ENCODE results near the gene VRK1. TPM values are rescaled to one million over a fixed set of nuclear protein-coding genes. Genes with fewer than 3 reads are reported as not detected.

The VRK1 gene
- total RNA-seq, 6 donors from 2014 or later = 6.7 to 19.9 (median 9.9) TPM

DNA sequence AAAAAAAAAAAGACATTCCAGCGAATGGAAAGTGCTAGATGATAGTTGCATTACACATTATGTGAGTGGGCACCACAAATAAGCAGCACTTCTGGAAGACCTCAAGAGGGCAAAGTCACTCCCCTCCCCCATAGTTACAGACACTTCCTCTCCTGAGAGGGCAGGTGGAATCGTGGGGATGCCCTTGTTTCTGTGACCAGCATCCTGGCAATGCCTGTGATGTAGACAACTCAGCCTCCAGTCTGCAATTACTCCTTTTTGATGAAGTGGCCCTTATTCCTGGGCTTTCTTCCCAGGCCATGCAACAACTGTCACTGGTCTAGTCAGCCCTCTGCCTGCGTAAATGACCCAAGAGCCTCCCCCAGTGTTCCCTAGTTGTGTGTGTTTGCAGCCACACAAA is 104.8 kb downstream of the VRK1 start:
- Histone ChIP-seq H3K27me3 (no peaks in the 10 kb centered on the region), H3K4me1 (peaks cover 0 to 9% (median 0%) of the 10 kb centered on the region in 4 donors), H3K27ac (no peak overlapping the region), H3K36me3 (no peaks in the 10 kb centered on the region), H3K9me3 (no peaks in the 10 kb centered on the region), H3K4me3 (no peak overlapping the region)
- ATAC-seq (ENCODE audit: low FRiP score in 2 of 2) = no peak
- TF ChIP-seq CTCF (IDR thresholded peaks at IDR 0.05) (no peak), EP300 (IDR thresholded peaks at IDR 0.05) (no peak), POLR2A (IDR thresholded peaks at IDR 0.05) (no peak), POLR2AphosphoS5 (IDR thresholded peaks at IDR 0.05) (no peak)
- WGBS, 2 donors = 73 to 78% methylated on average over 3 of the region's 3 CpGs
- DNase-seq = no peak

GRCh38 chr14:96903444-96904023 is 106.4 kb downstream of the VRK1 start:
- no peak overlapping the region for H3K27ac ChIP-seq
- H3K36me3 ChIP-seq = no peaks in the 10 kb centered on the region
- ATAC-seq (ENCODE audit: low FRiP score in 2 of 2) = no peak
- peaks cover 0 to 9% (median 0%) of the 10 kb centered on the region in 4 donors for H3K4me1 ChIP-seq
- H3K27me3 ChIP-seq = no peaks in the 10 kb centered on the region
- 84 to 92% methylated on average over 8 of the region's 8 CpGs for WGBS, 2 donors
- no peak overlapping the region for H3K4me3 ChIP-seq
- peaks cover 0 to 2% (median 0%) of the 10 kb centered on the region in 4 donors for H3K9me3 ChIP-seq
- DNase-seq = no peak
- TF ChIP-seq POLR2AphosphoS5 (IDR thresholded peaks at IDR 0.05) (no peak), EP300 (IDR thresholded peaks at IDR 0.05) (no peak), CTCF (IDR thresholded peaks at IDR 0.05) (no peak), POLR2A (IDR thresholded peaks at IDR 0.05) (no peak)

- H3K4me3 ChIP-seq = no peak overlapping the region
- WGBS, 2 donors = 54 to 65% methylated on average over 3 of the region's 3 CpGs
- TF ChIP-seq EP300 (IDR thresholded peaks at IDR 0.05) = no peak
- TF ChIP-seq CTCF (IDR thresholded peaks at IDR 0.05) = no peak
- no peak for TF ChIP-seq POLR2AphosphoS5 (IDR thresholded peaks at IDR 0.05)
- TF ChIP-seq POLR2A (IDR thresholded peaks at IDR 0.05) = no peak
- H3K36me3 ChIP-seq = no peaks in the 10 kb centered on the region
- no peak overlapping the region for H3K27ac ChIP-seq
- ATAC-seq (ENCODE audit: low FRiP score in 2 of 2) (no peak), DNase-seq (no peak)
- H3K9me3 ChIP-seq = peaks cover 0 to 7% (median 2%) of the 10 kb centered on the region in 4 donors
- peaks cover 0 to 9% (median 0%) of the 10 kb centered on the region in 4 donors for H3K4me1 ChIP-seq
- H3K27me3 ChIP-seq = no peaks in the 10 kb centered on the region
These were observed 107.0 kb downstream of the VRK1 start for GRCh38 chr14:96904201-96904600.

DNA sequence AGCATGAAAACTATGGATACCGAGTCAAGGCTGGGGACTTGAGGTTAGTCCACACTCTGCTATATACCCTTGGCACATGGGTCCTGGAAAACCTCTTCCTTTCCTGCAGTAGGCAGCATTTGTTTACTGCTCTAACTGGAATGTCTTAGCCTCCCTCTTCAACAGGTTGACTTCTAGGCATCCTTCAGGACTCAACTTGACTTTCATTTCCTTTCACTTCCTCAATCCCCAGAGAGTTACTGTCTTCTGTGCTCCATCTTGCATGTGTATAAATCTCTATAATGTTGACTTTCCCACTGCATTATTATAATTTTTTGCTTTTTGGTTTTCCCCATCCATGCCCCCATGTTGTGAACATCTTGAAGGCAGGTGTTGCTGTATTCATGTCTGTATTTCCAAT is 107.9 kb downstream of the VRK1 start:
- Histone ChIP-seq H3K4me1 (peaks cover 0 to 9% (median 0%) of the 10 kb centered on the region in 4 donors), H3K27me3 (no peaks in the 10 kb centered on the region), H3K9me3 (peaks cover 0 to 11% (median 6%) of the 10 kb centered on the region in 4 donors), H3K36me3 (no peaks in the 10 kb centered on the region), H3K4me3 (no peak overlapping the region), H3K27ac (no peak overlapping the region)
- TF ChIP-seq POLR2A (IDR thresholded peaks at IDR 0.05) (no peak), CTCF (IDR thresholded peaks at IDR 0.05) (no peak), POLR2AphosphoS5 (IDR thresholded peaks at IDR 0.05) (no peak), EP300 (IDR thresholded peaks at IDR 0.05) (no peak)
- WGBS, 2 donors = 87 to 94% methylated on average over 1 of the region's 1 CpG
- DNase-seq (no peak), ATAC-seq (ENCODE audit: low FRiP score in 2 of 2) (no peak)

DNA sequence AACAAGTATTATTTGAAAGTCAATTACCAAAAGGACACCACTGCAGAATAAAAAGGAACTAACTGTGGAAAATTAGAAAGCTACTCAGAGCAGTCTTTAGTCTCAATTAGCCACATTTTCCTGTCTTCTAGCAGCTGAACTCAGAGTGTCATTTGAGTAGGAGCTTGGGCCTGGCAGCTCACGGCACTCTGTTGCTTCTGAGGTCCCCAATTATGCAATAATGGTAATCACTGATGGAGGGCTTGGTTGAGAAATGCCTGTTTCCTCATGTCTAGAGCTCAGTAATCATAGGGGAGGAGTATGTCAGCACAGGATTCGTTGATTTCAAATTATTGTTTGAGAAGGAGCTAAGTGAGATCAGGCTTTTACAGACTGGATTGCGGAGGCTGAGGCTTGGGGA is 108.6 kb downstream of the VRK1 start:
- DNase-seq = no peak
- WGBS, 2 donors = 55 to 76% methylated on average over 3 of the region's 3 CpGs
- H3K9me3 ChIP-seq = peaks cover 0 to 11% (median 7%) of the 10 kb centered on the region in 4 donors
- no peak overlapping the region for H3K4me3 ChIP-seq
- no peaks in the 10 kb centered on the region for H3K27me3 ChIP-seq
- no peaks in the 10 kb centered on the region for H3K36me3 ChIP-seq
- no peak for TF ChIP-seq EP300 (IDR thresholded peaks at IDR 0.05)
- TF ChIP-seq POLR2AphosphoS5 (IDR thresholded peaks at IDR 0.05) = no peak
- TF ChIP-seq CTCF (IDR thresholded peaks at IDR 0.05) = no peak
- TF ChIP-seq POLR2A (IDR thresholded peaks at IDR 0.05) = no peak
- peak overlapping the region in 1 of 4 donors; percentile 61 for H3K27ac ChIP-seq
- peaks cover 0 to 9% (median 0%) of the 10 kb centered on the region in 4 donors for H3K4me1 ChIP-seq
- peak in 1 of 2 donors; percentile 65 for ATAC-seq (ENCODE audit: low FRiP score in 2 of 2)

All from upper lobe of left lung (tissue), 6 donors.